ENCODE measurements around the gene NME3.

NME3 gene

DNA sequence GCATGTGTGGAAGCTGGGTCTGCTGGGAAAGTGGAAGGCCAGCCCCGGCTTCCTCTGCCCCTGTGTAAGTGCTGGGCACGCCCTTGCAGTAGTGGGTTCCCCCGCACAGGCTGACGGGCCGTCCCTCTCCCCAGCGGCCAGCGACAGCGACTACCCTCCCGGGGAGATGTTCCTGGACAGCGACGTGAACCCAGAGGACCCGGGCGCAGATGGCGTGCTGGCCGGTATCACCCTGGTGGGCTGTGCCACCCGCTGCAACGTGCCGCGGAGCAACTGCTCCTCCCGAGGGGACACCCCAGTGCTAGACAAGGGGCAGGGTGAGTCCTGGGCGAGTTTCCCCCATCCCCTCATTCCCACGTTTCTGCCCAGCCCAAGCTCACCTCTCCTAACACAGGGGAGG is 5.5 kb downstream of the NME3 start:
- no peaks in the 10 kb centered on the region for H3K9me3 ChIP-seq (ENCODE audit: insufficient read depth, low read depth, low read length)
- H3K27me3 ChIP-seq (ENCODE audit: insufficient read depth, low read length), result no peaks in the 10 kb centered on the region
- WGBS, result 91% methylated on average over 22 of the region's 22 CpGs
- H3K27ac ChIP-seq (ENCODE audit: low read depth, low read length), result no peak overlapping the region
- no peak overlapping the region for H3K9ac ChIP-seq (ENCODE audit: low read depth, low read length)
- H3K4me1 ChIP-seq (ENCODE audit: insufficient read depth, low read length), result no peaks in the 10 kb centered on the region
- H3K36me3 ChIP-seq (ENCODE audit: insufficient read depth, low read length), result peaks cover 27% of the 10 kb centered on the region
- H3K4me3 ChIP-seq (ENCODE audit: low read length), result no peak overlapping the region

DNA sequence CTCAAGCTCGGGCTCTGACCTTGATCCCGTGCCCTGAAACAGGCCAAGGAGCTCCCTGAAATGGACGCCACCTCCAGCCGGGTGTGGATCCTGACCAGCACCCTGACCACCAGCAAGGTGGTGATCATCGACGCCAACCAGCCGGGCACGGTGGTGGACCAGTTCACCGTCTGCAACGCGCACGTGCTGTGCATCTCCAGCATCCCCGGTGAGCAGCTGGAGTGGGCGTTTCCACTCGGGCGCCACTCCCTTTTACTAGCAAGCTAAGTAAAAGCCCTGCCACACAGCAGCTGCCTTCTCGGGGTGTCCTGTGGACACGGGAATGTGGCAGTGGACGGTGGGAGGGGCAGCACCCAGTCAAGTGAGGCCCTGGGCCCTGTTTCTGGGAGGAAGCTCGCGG is 6.4 kb downstream of the NME3 start:
- WGBS, result 96% methylated on average over 21 of the region's 21 CpGs
- no peak overlapping the region for H3K4me3 ChIP-seq (ENCODE audit: low read length)
- no peaks in the 10 kb centered on the region for H3K9me3 ChIP-seq (ENCODE audit: insufficient read depth, low read depth, low read length)
- H3K27ac ChIP-seq (ENCODE audit: low read depth, low read length), result no peak overlapping the region
- no peak overlapping the region for H3K9ac ChIP-seq (ENCODE audit: low read depth, low read length)
- H3K27me3 ChIP-seq (ENCODE audit: insufficient read depth, low read length), result no peaks in the 10 kb centered on the region
- H3K4me1 ChIP-seq (ENCODE audit: insufficient read depth, low read length), result no peaks in the 10 kb centered on the region
- H3K36me3 ChIP-seq (ENCODE audit: insufficient read depth, low read length), result peaks cover 30% of the 10 kb centered on the region

GRCh38 chr16:1763521-1764511 is 7.5 kb downstream of the NME3 start:
- H3K9me3 ChIP-seq (ENCODE audit: insufficient read depth, low read depth, low read length), result no peaks in the 10 kb centered on the region
- peak overlapping the region; percentile 37 for H3K4me3 ChIP-seq (ENCODE audit: low read length)
- peaks cover 30% of the 10 kb centered on the region; the same call in 1 of the 2 replicates for H3K36me3 ChIP-seq (ENCODE audit: insufficient read depth, low read length)
- no peaks in the 10 kb centered on the region for H3K4me1 ChIP-seq (ENCODE audit: insufficient read depth, low read length)
- 50% methylated on average over 68 of the region's 81 CpGs for WGBS
- H3K9ac ChIP-seq (ENCODE audit: low read depth, low read length), result peak overlapping the region; percentile 4; the same call in 1 of the 2 replicates
- H3K27ac ChIP-seq (ENCODE audit: low read depth, low read length), result peak overlapping the region; percentile 26; the same call in 1 of the 2 replicates
- H3K27me3 ChIP-seq (ENCODE audit: insufficient read depth, low read length), result no peaks in the 10 kb centered on the region

- Histone ChIP-seq H3K27ac (ENCODE audit: low read depth, low read length) (no peak overlapping the region), H3K36me3 (ENCODE audit: insufficient read depth, low read length) (peaks cover 24% of the 10 kb centered on the region; the same call in 1 of the 2 replicates), H3K4me1 (ENCODE audit: insufficient read depth, low read length) (no peaks in the 10 kb centered on the region), H3K4me3 (ENCODE audit: low read length) (no peak overlapping the region), H3K9me3 (ENCODE audit: insufficient read depth, low read depth, low read length) (no peaks in the 10 kb centered on the region), H3K27me3 (ENCODE audit: insufficient read depth, low read length) (no peaks in the 10 kb centered on the region), H3K9ac (ENCODE audit: low read depth, low read length) (no peak overlapping the region; the same call in 1 of the 2 replicates)
- WGBS, result 92% methylated on average over 24 of the region's 24 CpGs
These were observed 8.3 kb downstream of the NME3 start for GRCh38 chr16:1762879-1763520.

- Histone ChIP-seq H3K4me1 (ENCODE audit: insufficient read depth, low read length) (no peaks in the 10 kb centered on the region), H3K27me3 (ENCODE audit: insufficient read depth, low read length) (no peaks in the 10 kb centered on the region), H3K27ac (ENCODE audit: low read depth, low read length) (no peak overlapping the region), H3K9me3 (ENCODE audit: insufficient read depth, low read depth, low read length) (no peaks in the 10 kb centered on the region), H3K4me3 (ENCODE audit: low read length) (no peak overlapping the region), H3K36me3 (ENCODE audit: insufficient read depth, low read length) (peaks cover 17% of the 10 kb centered on the region; the same call in 1 of the 2 replicates), H3K9ac (ENCODE audit: low read depth, low read length) (no peak overlapping the region)
- 94% methylated on average over 30 of the region's 30 CpGs for WGBS
These were observed 9.0 kb downstream of the NME3 start for GRCh38 chr16:1762196-1762878.

DNA sequence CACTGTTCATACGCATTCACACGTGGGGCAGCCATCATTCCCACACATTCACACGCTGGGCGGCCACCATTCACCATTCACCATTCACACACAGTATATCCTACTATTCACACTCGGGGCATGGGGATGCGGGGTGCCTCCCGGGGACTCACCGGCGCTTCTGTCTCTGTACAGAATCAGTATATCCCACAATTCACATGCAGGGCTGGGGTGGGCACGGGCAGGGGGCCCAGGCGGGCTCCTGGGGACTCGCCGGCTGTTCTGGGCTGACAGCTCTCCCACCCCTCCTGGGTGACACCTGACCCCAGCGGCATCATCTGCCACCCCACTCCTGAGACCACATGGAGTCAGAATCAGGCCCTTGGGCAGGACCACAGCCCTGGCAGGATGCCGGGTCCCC is 9.6 kb downstream of the NME3 start:
- H3K36me3 ChIP-seq (ENCODE audit: insufficient read depth, low read length), result peaks cover 11% of the 10 kb centered on the region; the same call in 1 of the 2 replicates

GRCh38 chr16:1760911-1761310 is 10.4 kb downstream of the NME3 start:
- H3K36me3 ChIP-seq (ENCODE audit: insufficient read depth, low read length), result peaks cover 11% of the 10 kb centered on the region; the same call in 1 of the 2 replicates
- no peaks in the 10 kb centered on the region for H3K27me3 ChIP-seq (ENCODE audit: insufficient read depth, low read length)
- no peaks in the 10 kb centered on the region for H3K4me1 ChIP-seq (ENCODE audit: insufficient read depth, low read length)
- no peaks in the 10 kb centered on the region for H3K9me3 ChIP-seq (ENCODE audit: insufficient read depth, low read depth, low read length)
- H3K9ac ChIP-seq (ENCODE audit: low read depth, low read length), result no peak overlapping the region
- 94% methylated on average over 15 of the region's 15 CpGs for whole genome bisulfite sequencing
- H3K27ac ChIP-seq (ENCODE audit: low read depth, low read length), result no peak overlapping the region
- H3K4me3 ChIP-seq (ENCODE audit: low read length), result no peak overlapping the region

More for the DNA sequence above, 9.6 kb downstream of the NME3 start:
- Histone ChIP-seq H3K4me3 (ENCODE audit: low read length) (no peak overlapping the region), H3K9ac (ENCODE audit: low read depth, low read length) (no peak overlapping the region), H3K4me1 (ENCODE audit: insufficient read depth, low read length) (no peaks in the 10 kb centered on the region), H3K9me3 (ENCODE audit: insufficient read depth, low read depth, low read length) (no peaks in the 10 kb centered on the region), H3K27me3 (ENCODE audit: insufficient read depth, low read length) (no peaks in the 10 kb centered on the region), H3K27ac (ENCODE audit: low read depth, low read length) (no peak overlapping the region)
- WGBS, result 92% methylated on average over 15 of the region's 15 CpGs

DNA sequence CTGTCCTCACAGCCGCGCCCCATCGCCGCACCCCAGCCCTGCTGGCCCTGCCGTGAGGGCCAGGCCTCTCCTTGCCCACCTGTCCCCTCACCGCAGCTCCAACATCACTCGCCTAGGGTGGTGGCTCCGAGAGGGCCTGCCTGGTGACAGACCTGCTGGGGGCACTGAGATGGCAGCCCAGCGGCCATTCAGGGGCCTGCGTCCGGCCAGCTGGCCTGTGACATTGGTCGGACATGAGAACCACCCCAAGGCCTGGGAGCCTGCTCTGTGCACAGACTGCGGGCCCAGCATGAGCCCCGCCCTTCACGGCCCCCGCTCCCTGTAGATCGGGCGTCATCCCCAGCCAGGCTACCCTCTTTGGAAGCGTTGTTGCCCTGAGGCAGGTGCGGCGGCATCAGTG is 11.8 kb downstream of the NME3 start:
- Histone ChIP-seq H3K4me3 (ENCODE audit: low read length) (no peak overlapping the region), H3K9me3 (ENCODE audit: insufficient read depth, low read depth, low read length) (no peaks in the 10 kb centered on the region), H3K4me1 (ENCODE audit: insufficient read depth, low read length) (no peaks in the 10 kb centered on the region), H3K9ac (ENCODE audit: low read depth, low read length) (no peak overlapping the region), H3K27ac (ENCODE audit: low read depth, low read length) (no peak overlapping the region), H3K27me3 (ENCODE audit: insufficient read depth, low read length) (no peaks in the 10 kb centered on the region), H3K36me3 (ENCODE audit: insufficient read depth, low read length) (0 out of 2 replicates have a peak, but pooled peaks cover 8% of the 10 kb centered on the region)
- 94% methylated on average over 21 of the region's 21 CpGs for WGBS

GRCh38 chr16:1758923-1759322 is 12.4 kb downstream of the NME3 start:
- Histone ChIP-seq H3K27ac (ENCODE audit: low read depth, low read length) (no peak overlapping the region), H3K27me3 (ENCODE audit: insufficient read depth, low read length) (no peaks in the 10 kb centered on the region), H3K9me3 (ENCODE audit: insufficient read depth, low read depth, low read length) (no peaks in the 10 kb centered on the region), H3K4me1 (ENCODE audit: insufficient read depth, low read length) (no peaks in the 10 kb centered on the region), H3K9ac (ENCODE audit: low read depth, low read length) (no peak overlapping the region), H3K36me3 (ENCODE audit: insufficient read depth, low read length) (0 out of 2 replicates have a peak, but pooled peaks cover 8% of the 10 kb centered on the region), H3K4me3 (ENCODE audit: low read length) (no peak overlapping the region)
- WGBS, result 94% methylated on average over 18 of the region's 18 CpGs

DNA sequence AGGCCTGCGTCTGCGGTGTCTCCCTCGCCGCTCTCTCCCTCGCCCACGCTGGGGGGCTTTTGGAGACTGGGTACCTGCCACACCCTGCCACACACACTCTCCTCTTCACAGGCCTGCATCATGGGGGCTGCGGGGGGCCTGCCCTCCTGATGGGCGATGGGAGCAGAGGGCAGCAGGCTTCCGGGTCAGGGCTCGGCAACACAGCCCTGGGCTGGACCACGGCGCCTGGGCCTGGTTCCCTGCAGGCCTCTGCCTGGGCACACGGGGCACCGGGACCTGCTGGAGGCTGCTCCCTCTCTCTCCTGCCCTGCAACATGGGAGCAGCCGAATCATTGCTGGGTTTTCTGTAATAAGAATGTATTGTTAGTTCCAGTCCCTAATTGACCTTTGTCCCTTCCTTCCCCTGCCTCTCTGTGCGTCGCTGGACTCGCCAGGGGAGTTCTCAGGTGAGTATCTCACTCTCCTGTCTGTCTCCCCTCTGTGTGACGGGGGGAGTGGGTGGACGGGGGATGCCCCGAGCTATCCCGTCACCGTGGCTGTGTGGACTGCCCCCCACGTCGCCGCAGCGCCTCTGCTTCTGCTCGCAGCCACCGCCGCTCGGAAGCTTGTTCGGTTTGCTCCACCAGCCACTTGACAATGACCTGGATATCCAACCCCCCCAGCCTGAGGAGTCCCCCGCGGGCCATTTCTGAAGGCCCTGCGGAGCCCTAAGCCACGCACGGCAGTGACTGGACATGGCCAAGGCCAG is 13.5 kb downstream of the NME3 start:
- Histone ChIP-seq H3K36me3 (ENCODE audit: insufficient read depth, low read length) (peaks cover 11% of the 10 kb centered on the region; the same call in 1 of the 2 replicates), H3K27ac (ENCODE audit: low read depth, low read length) (no peak overlapping the region), H3K9ac (ENCODE audit: low read depth, low read length) (no peak overlapping the region), H3K4me3 (ENCODE audit: low read length) (no peak overlapping the region), H3K27me3 (ENCODE audit: insufficient read depth, low read length) (no peaks in the 10 kb centered on the region), H3K4me1 (ENCODE audit: insufficient read depth, low read length) (no peaks in the 10 kb centered on the region), H3K9me3 (ENCODE audit: insufficient read depth, low read depth, low read length) (no peaks in the 10 kb centered on the region)
- 93% methylated on average over 36 of the region's 37 CpGs for WGBS

Measured in HUES64 (cell line).